Measurements from ENCODE around the gene RPS27. TPM values are rescaled to one million over a fixed set of nuclear protein-coding genes. Genes with fewer than 3 reads are reported as not detected.
"Not testable (repeated sequence)": the region's sequence is repeated elsewhere in the genome, so short reads cannot be mapped to it uniquely, and the experiment has no call there.

The RPS27 gene
- total RNA-seq, 4 donors from 2014 or later, result 990 to 4,016 (median 2,721) TPM

GRCh38 chr1:154000420-154000819 is 9.9 kb downstream of the RPS27 start:
- TF ChIP-seq EP300 (IDR thresholded peaks at IDR 0.05) (no peak), POLR2AphosphoS5 (IDR thresholded peaks at IDR 0.05) (no peak), POLR2A (IDR thresholded peaks at IDR 0.05) (no peak), CTCF (IDR thresholded peaks at IDR 0.05) (no peak)
- Histone ChIP-seq H3K4me3 (no peak overlapping the region), H3K36me3 (peaks cover 0 to 10% of the 10 kb centered on the region in 2 donors), H3K27ac (no peak overlapping the region), H3K27me3 (no peaks in the 10 kb centered on the region), H3K4me1 (peaks cover 0 to 1% (median 0%) of the 10 kb centered on the region in 3 donors), H3K9me3 (no peaks in the 10 kb centered on the region)
- 70 to 73% methylated on average over 4 of the region's 4 CpGs for WGBS, 2 donors (ENCODE audit: low coverage in 1 of 2)
- no peak for ATAC-seq

GRCh38 chr1:154006136-154006535 is 15.6 kb downstream of the RPS27 start:
- no peak overlapping the region for H3K27ac ChIP-seq
- TF ChIP-seq POLR2A (IDR thresholded peaks at IDR 0.05) (no peak), CTCF (IDR thresholded peaks at IDR 0.05) (no peak), EP300 (IDR thresholded peaks at IDR 0.05) (no peak), POLR2AphosphoS5 (IDR thresholded peaks at IDR 0.05) (no peak)
- no peaks in the 10 kb centered on the region for H3K4me1 ChIP-seq
- WGBS, 2 donors (ENCODE audit: low coverage in 1 of 2), result 88 to 92% methylated on average over 2 to 3 of the region's 3 CpGs
- ATAC-seq, result no peak
- no peaks in the 10 kb centered on the region for H3K27me3 ChIP-seq
- no peak overlapping the region for H3K4me3 ChIP-seq
- H3K9me3 ChIP-seq, result no peaks in the 10 kb centered on the region
- H3K36me3 ChIP-seq, result no peaks in the 10 kb centered on the region

- Histone ChIP-seq H3K4me1 (no peaks in the 10 kb centered on the region), H3K27ac (no peak overlapping the region), H3K27me3 (no peaks in the 10 kb centered on the region), H3K4me3 (no peak overlapping the region), H3K9me3 (no peaks in the 10 kb centered on the region), H3K36me3 (no peaks in the 10 kb centered on the region)
- TF ChIP-seq CTCF (IDR thresholded peaks at IDR 0.05) (no peak), POLR2A (IDR thresholded peaks at IDR 0.05) (no peak), EP300 (IDR thresholded peaks at IDR 0.05) (no peak), POLR2AphosphoS5 (IDR thresholded peaks at IDR 0.05) (no peak)
- ATAC-seq, result no peak
- WGBS, 2 donors (ENCODE audit: low coverage in 1 of 2), result 43 to 60% methylated on average over 1 of the region's 1 CpG
Measured at GRCh38 chr1:154012129-154012528, 21.6 kb downstream of the RPS27 start.

GRCh38 chr1:154012543-154012942 is 22.0 kb downstream of the RPS27 start:
- H3K27me3 ChIP-seq, H3K9me3 ChIP-seq, ATAC-seq, H3K36me3 ChIP-seq, H3K27ac ChIP-seq, H3K4me1 ChIP-seq, H3K4me3 ChIP-seq: not testable (repeated sequence)
- no CpG with 5 or more reads among the region's 14 CpGs for WGBS, 2 donors (ENCODE audit: low coverage in 1 of 2)

DNA sequence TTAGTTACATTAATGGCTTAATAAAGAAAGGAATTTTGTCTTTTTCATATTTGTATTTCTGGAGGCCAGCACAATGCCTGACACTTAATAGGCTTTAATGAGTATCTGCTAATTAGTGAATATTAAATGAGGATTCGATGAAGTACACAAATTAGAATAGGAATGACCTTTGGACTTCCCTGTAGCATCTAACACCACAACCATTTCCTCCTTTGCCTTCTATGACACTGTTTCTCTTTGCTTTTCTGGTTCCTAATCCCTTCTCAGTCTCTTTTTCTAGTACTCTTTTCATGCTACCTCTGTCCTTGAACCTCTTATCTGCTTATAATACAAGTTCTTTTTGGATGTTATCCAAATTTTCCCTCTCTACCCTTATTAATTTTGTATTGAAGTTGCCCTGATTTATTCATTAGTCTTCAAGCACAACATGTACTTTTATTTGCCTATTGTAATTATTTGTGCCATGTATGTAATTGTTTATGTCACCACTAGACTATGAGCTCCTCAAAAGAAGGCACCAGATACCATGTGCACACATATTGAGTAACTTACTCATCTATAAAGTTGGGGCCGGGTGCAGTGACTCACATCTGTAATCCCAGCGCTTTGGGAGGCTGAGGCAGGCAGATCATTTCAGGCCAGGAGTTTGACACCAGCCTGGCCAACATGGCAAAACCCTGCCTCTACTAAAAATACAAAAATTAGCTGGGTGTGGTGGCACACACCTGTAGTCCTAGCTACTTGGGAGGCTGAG is 23.8 kb downstream of the RPS27 start:
- Histone ChIP-seq H3K9me3 (no peaks in the 10 kb centered on the region), H3K27me3 (no peaks in the 10 kb centered on the region), H3K4me1 (no peaks in the 10 kb centered on the region), H3K27ac (no peak overlapping the region), H3K36me3 (no peaks in the 10 kb centered on the region), H3K4me3 (no peak overlapping the region)
- TF ChIP-seq EP300 (IDR thresholded peaks at IDR 0.05), result no peak
- no peak for TF ChIP-seq CTCF (IDR thresholded peaks at IDR 0.05)
- TF ChIP-seq POLR2A (IDR thresholded peaks at IDR 0.05), result no peak
- no peak for TF ChIP-seq POLR2AphosphoS5 (IDR thresholded peaks at IDR 0.05)
- ATAC-seq, result no peak
- 85 to 88% methylated on average over 1 of the region's 3 CpGs for WGBS, 2 donors (ENCODE audit: low coverage in 1 of 2)

Data from gastroesophageal sphincter (tissue), 4 donors.